ENCODE measurements around the gene CCDC15.

CCDC15 gene

GRCh38 chr11:125076378-125076945 lies 122.5 kb downstream of the CCDC15 start:
- no peak overlapping the region for H3K4me3 ChIP-seq (ENCODE audit: low read length)
- no peak for DNase-seq (ENCODE audit: low read depth, low spot score)

- no peak overlapping the region for H3K4me3 ChIP-seq (ENCODE audit: low read length)
Measured at GRCh38 chr11:125078016-125078415, 124.0 kb downstream of the CCDC15 start.

GRCh38 chr11:125078516-125079140 lies 124.6 kb downstream of the CCDC15 start:
- no peak for DNase-seq (ENCODE audit: low read depth, low spot score)
- H3K4me3 ChIP-seq (ENCODE audit: low read length), result no peak overlapping the region

More at GRCh38 chr11:125078016-125078415, 124.0 kb downstream of the CCDC15 start:
- no peak for DNase-seq (ENCODE audit: low read depth, low spot score)

DNA sequence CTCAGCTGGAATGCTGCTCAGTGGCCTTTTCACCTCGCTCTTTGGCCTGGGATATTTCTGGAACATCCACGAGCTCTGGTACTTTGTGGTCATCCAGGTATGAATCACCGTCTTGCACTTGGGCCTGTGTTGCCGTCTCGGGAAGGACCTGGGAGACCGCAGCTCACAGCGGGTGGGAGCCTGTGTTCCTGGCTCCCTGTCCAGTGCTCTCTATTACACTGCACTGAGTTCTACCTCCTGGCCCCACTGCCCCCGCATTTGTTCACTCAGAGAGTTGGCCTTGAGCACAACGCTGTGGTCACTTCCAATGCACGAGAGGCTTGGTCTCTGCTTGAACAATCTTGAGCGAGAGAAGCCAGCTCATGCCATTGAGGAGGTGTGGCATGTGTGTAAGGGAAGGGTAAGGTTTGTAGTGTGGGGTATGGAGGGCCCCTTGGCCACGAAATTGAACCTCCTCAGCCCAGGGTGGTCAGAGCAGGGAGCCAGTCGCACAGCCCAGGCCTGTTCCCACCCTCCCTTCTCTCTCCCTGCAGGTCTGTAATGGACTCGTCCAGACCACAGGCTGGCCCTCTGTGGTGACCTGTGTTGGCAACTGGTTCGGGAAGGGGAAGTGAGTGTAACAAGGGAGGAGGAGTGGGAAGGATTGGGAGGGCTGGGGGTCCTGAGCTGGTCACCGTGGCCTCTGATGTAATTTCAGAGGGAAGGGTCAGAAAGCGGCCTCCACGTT lies 125.3 kb downstream of the CCDC15 start:
- DNase-seq (ENCODE audit: low read depth, low spot score), result no peak

DNA sequence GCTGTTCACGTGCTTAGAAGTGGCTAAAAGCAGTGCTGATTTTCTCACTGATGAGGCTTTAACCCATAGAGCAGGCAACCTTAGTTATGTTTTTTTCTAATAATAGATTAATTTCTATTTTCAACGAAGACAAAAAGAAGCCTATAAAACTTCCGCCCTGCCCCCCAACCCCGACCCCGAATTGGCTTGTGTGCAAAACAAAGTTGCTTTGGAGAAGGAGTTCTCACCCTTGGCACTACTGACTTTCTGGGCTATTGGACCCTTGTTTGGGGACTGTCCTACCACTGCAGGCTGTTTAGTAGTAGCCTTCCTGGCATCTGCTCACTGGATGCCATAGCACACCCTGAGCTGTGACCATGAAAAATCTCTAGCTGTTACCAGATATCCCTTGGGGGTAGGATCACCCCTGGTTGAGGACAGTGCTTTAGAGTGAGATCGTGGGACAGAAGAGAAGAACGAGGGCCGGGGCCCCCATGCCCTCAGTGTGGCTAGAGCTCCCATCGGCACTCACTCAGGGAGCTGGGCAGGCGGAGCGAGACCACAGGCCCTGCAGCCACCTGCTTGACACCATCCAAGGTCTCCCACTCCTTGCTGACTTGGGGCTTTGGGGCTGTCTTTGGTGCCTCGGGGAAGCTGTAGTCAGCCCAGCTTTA lies 126.0 kb downstream of the CCDC15 start:
- no peak overlapping the region for H3K4me3 ChIP-seq (ENCODE audit: low read length)
- DNase-seq (ENCODE audit: low read depth, low spot score), result no peak

More for the DNA sequence above, 125.3 kb downstream of the CCDC15 start:
- H3K4me3 ChIP-seq (ENCODE audit: low read length), result no peak overlapping the region

- DNase-seq (ENCODE audit: low read depth, low spot score), result no peak
- no peak overlapping the region for H3K4me3 ChIP-seq (ENCODE audit: low read length)
Measured at GRCh38 chr11:125080531-125080911, 126.5 kb downstream of the CCDC15 start.

DNA sequence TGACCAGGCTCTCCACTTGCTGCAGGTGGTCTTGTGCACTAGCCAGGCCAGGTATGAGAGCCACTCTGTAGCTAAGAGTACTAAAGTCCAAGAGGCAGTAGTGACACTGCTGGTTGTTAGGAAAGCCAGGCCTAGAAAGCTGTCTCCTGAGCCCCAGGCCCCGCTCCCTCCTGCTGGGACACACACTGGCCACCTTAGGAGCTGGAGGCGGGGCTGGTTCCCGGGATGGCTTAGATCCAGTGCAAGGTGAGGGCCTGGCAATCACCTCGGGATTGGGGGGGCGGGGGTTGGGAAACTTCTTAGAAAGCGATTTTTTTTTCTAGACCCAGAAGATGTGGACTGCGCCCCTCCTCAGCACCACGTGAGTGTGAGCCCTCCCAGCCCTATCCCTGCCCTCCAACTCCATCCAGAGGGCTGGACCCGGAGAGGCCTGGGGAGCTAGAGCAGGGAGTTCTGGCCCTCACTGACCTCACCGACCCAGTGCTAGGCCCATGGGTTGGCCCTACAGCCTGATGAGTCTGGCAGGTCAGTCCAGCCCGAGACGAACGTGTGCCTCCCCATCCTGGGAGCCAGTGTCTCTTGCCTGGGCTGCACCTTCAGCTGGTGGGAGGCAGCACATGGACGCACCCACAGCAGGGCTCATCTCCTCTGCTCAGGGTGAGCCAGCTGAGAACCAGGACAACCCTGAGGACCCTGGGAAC lies 127.2 kb downstream of the CCDC15 start:
- H3K4me3 ChIP-seq (ENCODE audit: low read length), result no peak overlapping the region
- DNase-seq (ENCODE audit: low read depth, low spot score), result no peak

- no peak for DNase-seq (ENCODE audit: low read depth, low spot score)
- no peak overlapping the region for H3K4me3 ChIP-seq (ENCODE audit: low read length)
Measured at GRCh38 chr11:125082040-125082439, 128.0 kb downstream of the CCDC15 start.

GRCh38 chr11:125082611-125083311 lies 128.8 kb downstream of the CCDC15 start:
- no peak for DNase-seq (ENCODE audit: low read depth, low spot score)
- H3K4me3 ChIP-seq (ENCODE audit: low read length), result no peak overlapping the region

GRCh38 chr11:125083312-125084056 lies 129.5 kb downstream of the CCDC15 start:
- no peak overlapping the region for H3K4me3 ChIP-seq (ENCODE audit: low read length)
- DNase-seq (ENCODE audit: low read depth, low spot score), result no peak

GRCh38 chr11:125084057-125084416 lies 130.0 kb downstream of the CCDC15 start:
- no peak overlapping the region for H3K4me3 ChIP-seq (ENCODE audit: low read length)
- no peak for DNase-seq (ENCODE audit: low read depth, low spot score)

DNA sequence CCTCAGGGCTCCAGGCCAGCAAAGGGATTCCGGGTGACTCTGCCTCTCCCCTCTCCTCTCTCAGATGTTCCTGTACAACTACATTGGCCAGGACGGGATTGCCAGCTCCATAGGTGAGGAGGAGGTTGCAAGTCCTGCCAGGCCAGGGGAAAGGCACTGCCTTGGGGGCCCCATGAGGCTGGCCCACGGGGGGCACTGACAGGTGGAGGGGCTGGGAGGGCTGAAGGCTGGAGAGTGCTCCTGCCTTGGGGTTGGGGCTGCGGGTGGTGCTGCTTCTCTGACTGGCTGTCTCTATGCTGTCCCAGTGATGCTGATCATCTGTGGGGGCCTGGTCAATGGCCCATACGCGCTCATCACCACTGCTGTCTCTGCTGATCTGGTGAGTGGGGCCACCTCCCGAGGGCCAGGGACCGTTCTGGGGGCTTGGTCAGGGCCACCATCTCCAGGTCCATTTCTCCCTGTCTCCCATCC lies 130.8 kb downstream of the CCDC15 start:
- no peak overlapping the region for H3K4me3 ChIP-seq (ENCODE audit: low read length)
- DNase-seq (ENCODE audit: low read depth, low spot score), result no peak

- DNase-seq (ENCODE audit: low read depth, low spot score), result no peak
- H3K4me3 ChIP-seq (ENCODE audit: low read length), result no peak overlapping the region
Measured at GRCh38 chr11:125085301-125086081, 131.5 kb downstream of the CCDC15 start.

GRCh38 chr11:125086633-125087296 lies 132.8 kb downstream of the CCDC15 start:
- no peak for DNase-seq (ENCODE audit: low read depth, low spot score)
- H3K4me3 ChIP-seq (ENCODE audit: low read length), result no peak overlapping the region

DNA sequence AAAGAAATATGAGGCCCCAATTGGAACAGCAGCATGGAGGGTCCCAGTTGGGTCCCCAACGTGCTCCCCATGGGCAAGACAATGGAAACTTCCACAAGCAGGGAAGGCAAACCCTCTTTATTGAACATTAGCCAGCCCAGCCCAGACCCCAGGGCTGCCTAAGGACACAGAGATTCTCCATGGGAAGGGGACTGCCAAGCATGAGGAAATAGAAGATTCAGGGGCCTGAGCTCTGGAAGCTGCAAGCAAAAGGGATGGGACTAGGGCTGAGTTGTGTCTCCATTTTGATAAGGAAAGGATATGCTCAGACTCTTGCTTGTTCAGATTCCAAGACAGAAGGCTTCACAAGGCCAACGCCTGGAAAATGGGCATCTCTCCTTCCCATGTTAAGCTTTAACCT lies 134.1 kb downstream of the CCDC15 start:
- H3K4me3 ChIP-seq (ENCODE audit: low read length), result no peak overlapping the region
- DNase-seq (ENCODE audit: low read depth, low spot score), result no peak

- no peak for DNase-seq (ENCODE audit: low read depth, low spot score)
- H3K4me3 ChIP-seq (ENCODE audit: low read length), result no peak overlapping the region
Measured at GRCh38 chr11:125088576-125089455, 134.8 kb downstream of the CCDC15 start.
